Naive B cell (primary cell): ENCODE data around the gene CFD. TPM values are rescaled to one million over a fixed set of nuclear protein-coding genes. Genes with fewer than 3 reads are reported as not detected.
A peak's percentile ranks its signal among the peaks of the same experiment; 100 is the strongest.

Experiments used
- ATAC-seq, 2 donors: fragments of 150-1000 bp; cut with Tn5 transposase; 2 replicates each; pipeline ENCODE4 v1.10.0; 2021; ENCODE audit warnings: low read depth in 2 of 2, mild to moderate bottlenecking in 2 of 2, moderate library complexity in 2 of 2
- DNase-seq: peaks from one replicate; pipeline ENCODE4 v3.0.0; 2022
- H3K27ac Mint-ChIP-seq, 6 donors: one replicate each; pipeline ENCODE4 v1.8.0; 2020 to 2022; ENCODE audit warnings: mild to moderate bottlenecking in 6 of 6, mixed read lengths in 6 of 6, moderate library complexity in 5 of 6, inconsistent platforms in 2 of 6
- H3K27me3 Mint-ChIP-seq, 3 donors: one replicate each; pipeline ENCODE4 v1.8.0; 2021 to 2022; ENCODE audit warnings: mixed read lengths in 3 of 3, mild to moderate bottlenecking in 1 of 3
- H3K36me3 Mint-ChIP-seq, 2 donors: one replicate each; pipeline ENCODE4 v1.8.0; 2020 to 2022; ENCODE audit warnings: mixed read lengths in 2 of 2, inconsistent platforms in 1 of 2, mild to moderate bottlenecking in 1 of 2
- H3K4me1 Mint-ChIP-seq, 3 donors: one replicate each; pipeline ENCODE4 v1.8.0; 2020 to 2022; ENCODE audit warnings: mixed read lengths in 3 of 3, inconsistent platforms in 1 of 3, mild to moderate bottlenecking in 1 of 3, moderate library complexity in 1 of 3
- H3K4me3 Mint-ChIP-seq, 8 donors: one replicate each; pipeline ENCODE4 v1.8.0; 2020 to 2022; ENCODE audit warnings: mild to moderate bottlenecking in 8 of 8, mixed read lengths in 8 of 8, moderate library complexity in 8 of 8, inconsistent platforms in 2 of 8
- H3K9me3 Mint-ChIP-seq, 7 donors: one replicate each; pipeline ENCODE4 v1.8.0; 2020 to 2022; ENCODE audit warnings: mixed read lengths in 7 of 7, mild to moderate bottlenecking in 5 of 7, inconsistent platforms in 2 of 7, moderate library complexity in 1 of 7
- polyA plus RNA-seq, 6 donors: library from polyadenylated mRNA; unstranded; fragments of 300-500 nt; fragmentation: Illumina TruSeq; gene quantifications; one replicate each; pipeline ENCODE4 v1.2.3, GENCODE V29; 2021; ENCODE audit warnings: low read depth in 6 of 6

The CFD gene
- polyA plus RNA-seq, result 1 to 10 TPM in 5 of 6 donors, not detected in 1; 1.2 to 3.2 (median 1.8) TPM

- ATAC-seq, result no peak
- peak within 1 kb of the TSS in 2 of 6 donors; percentile 62 to 71 for H3K27ac Mint-ChIP-seq
Measured at GRCh38 chr19:858868-859843, at the start of gene CFD. Gene CFD (plus strand): TSS chr19:859664. CDS start chr19:859690, 26 bp downstream.

GRCh38 chr19:810077-810855 lies 49.2 kb upstream of the CFD start:
- H3K27ac Mint-ChIP-seq, result peak overlapping the region in 1 of 6 donors; percentile 11

More at GRCh38 chr19:858868-859843, at the start of gene CFD:
- H3K9me3 Mint-ChIP-seq, result peaks cover 0 to 4% (median 0%) of the 10 kb centered on the region in 7 donors
- DNase-seq, result no peak
- no peaks in the 10 kb centered on the region for H3K36me3 Mint-ChIP-seq
- peaks cover 11 to 26% (median 23%) of the 10 kb centered on the region in 3 donors for H3K4me1 Mint-ChIP-seq
- peak within 1 kb of the TSS in 6 of 8 donors; percentile 12 to 76 (median 35) for H3K4me3 Mint-ChIP-seq
- peaks cover 0 to 22% (median 10%) of the 10 kb centered on the region in 3 donors for H3K27me3 Mint-ChIP-seq

GRCh38 chr19:810883-811489 lies 48.5 kb upstream of the CFD start:
- Mint-ChIP-seq H3K9me3 (peaks cover 0 to 4% (median 0%) of the 10 kb centered on the region in 7 donors), H3K27ac (peak overlapping the region in 3 of 6 donors; percentile 39 to 56 (median 47)), H3K36me3 (peaks cover 0 to 15% of the 10 kb centered on the region in 2 donors), H3K4me1 (peaks cover 9 to 14% (median 11%) of the 10 kb centered on the region in 3 donors), H3K4me3 (no peak overlapping the region), H3K27me3 (no peaks in the 10 kb centered on the region)
- DNase-seq (no peak), ATAC-seq (peak in 1 of 2 donors; percentile 8)

More at GRCh38 chr19:810077-810855, 49.2 kb upstream of the CFD start:
- Mint-ChIP-seq H3K4me1 (peaks cover 6 to 14% (median 7%) of the 10 kb centered on the region in 3 donors), H3K9me3 (no peaks in the 10 kb centered on the region), H3K27me3 (no peaks in the 10 kb centered on the region), H3K4me3 (peak overlapping the region in 1 of 8 donors; percentile 24), H3K36me3 (peaks cover 0 to 9% of the 10 kb centered on the region in 2 donors)
- no peak for ATAC-seq
- DNase-seq, result no peak

- H3K9me3 Mint-ChIP-seq, result peaks cover 0 to 9% (median 0%) of the 10 kb centered on the region in 7 donors
- H3K4me3 Mint-ChIP-seq, result no peak overlapping the region
- no peak for ATAC-seq
- no peaks in the 10 kb centered on the region for H3K27me3 Mint-ChIP-seq
- no peak for DNase-seq
- H3K36me3 Mint-ChIP-seq, result peaks cover 0 to 21% of the 10 kb centered on the region in 2 donors
- peak overlapping the region in 3 of 6 donors; percentile 39 to 56 (median 47) for H3K27ac Mint-ChIP-seq
- H3K4me1 Mint-ChIP-seq, result peaks cover 13 to 17% (median 17%) of the 10 kb centered on the region in 3 donors
Measured at GRCh38 chr19:811506-812048, 47.9 kb upstream of the CFD start.

GRCh38 chr19:812049-812746 lies 47.3 kb upstream of the CFD start:
- Mint-ChIP-seq H3K9me3 (peaks cover 0 to 13% (median 0%) of the 10 kb centered on the region in 7 donors), H3K4me1 (peaks cover 11 to 21% (median 20%) of the 10 kb centered on the region in 3 donors), H3K27me3 (no peaks in the 10 kb centered on the region), H3K36me3 (peaks cover 0 to 25% of the 10 kb centered on the region in 2 donors), H3K4me3 (no peak overlapping the region), H3K27ac (peak overlapping the region in 1 of 6 donors; percentile 56)
- no peak for DNase-seq
- ATAC-seq, result no peak

- no peaks in the 10 kb centered on the region for H3K27me3 Mint-ChIP-seq
- H3K27ac Mint-ChIP-seq, result no peak overlapping the region
- peaks cover 0 to 13% (median 0%) of the 10 kb centered on the region in 7 donors for H3K9me3 Mint-ChIP-seq
- ATAC-seq (no peak), DNase-seq (no peak)
- H3K36me3 Mint-ChIP-seq, result peaks cover 0 to 20% of the 10 kb centered on the region in 2 donors
- no peak overlapping the region for H3K4me3 Mint-ChIP-seq
- peaks cover 8 to 18% (median 14%) of the 10 kb centered on the region in 3 donors for H3K4me1 Mint-ChIP-seq
Measured at GRCh38 chr19:812747-813218, 46.7 kb upstream of the CFD start.

GRCh38 chr19:813219-814151 lies 46.0 kb upstream of the CFD start:
- no peak for ATAC-seq
- DNase-seq, result no peak
- Mint-ChIP-seq H3K4me3 (no peak overlapping the region), H3K36me3 (peaks cover 0 to 18% of the 10 kb centered on the region in 2 donors), H3K9me3 (peaks cover 0 to 13% (median 0%) of the 10 kb centered on the region in 7 donors), H3K27me3 (no peaks in the 10 kb centered on the region), H3K4me1 (peaks cover 8 to 17% (median 13%) of the 10 kb centered on the region in 3 donors), H3K27ac (peak overlapping the region in 3 of 6 donors; percentile 33 to 83 (median 71))

GRCh38 chr19:814152-815078 lies 45.0 kb upstream of the CFD start:
- Mint-ChIP-seq H3K4me1 (peaks cover 8 to 17% (median 13%) of the 10 kb centered on the region in 3 donors), H3K36me3 (peaks cover 0 to 18% of the 10 kb centered on the region in 2 donors), H3K4me3 (peak overlapping the region in 2 of 8 donors; percentile 29 to 72), H3K27ac (peak overlapping the region in 4 of 6 donors; percentile 4 to 83 (median 52)), H3K9me3 (peaks cover 0 to 13% (median 0%) of the 10 kb centered on the region in 7 donors), H3K27me3 (no peaks in the 10 kb centered on the region)
- ATAC-seq, result no peak
- DNase-seq, result no peak

GRCh38 chr19:815079-815774 lies 44.2 kb upstream of the CFD start:
- no peak overlapping the region for H3K4me3 Mint-ChIP-seq

More at GRCh38 chr19:815079-815774, 44.2 kb upstream of the CFD start:
- peaks cover 0 to 18% of the 10 kb centered on the region in 2 donors for H3K36me3 Mint-ChIP-seq
- peaks cover 0 to 13% (median 0%) of the 10 kb centered on the region in 7 donors for H3K9me3 Mint-ChIP-seq
- ATAC-seq, result peak in 1 of 2 donors; percentile 10
- peaks cover 8 to 17% (median 13%) of the 10 kb centered on the region in 3 donors for H3K4me1 Mint-ChIP-seq
- H3K27ac Mint-ChIP-seq, result peak overlapping the region in 1 of 6 donors; percentile 71
- no peak for DNase-seq
- H3K27me3 Mint-ChIP-seq, result no peaks in the 10 kb centered on the region
